GM23338 (cell line): ENCODE results near the gene KAZN. TPM values are rescaled to one million over a fixed set of nuclear protein-coding genes. Genes with fewer than 3 reads are reported as not detected.
A peak's percentile ranks its signal among the peaks of the same experiment; 100 is the strongest.

ENCODE experiments used
- ATAC-seq: fragments of 200-7000 bp; cut with Tn5 transposase; 3 replicates; pipeline ENCODE4 v1.9.1; 2020
- DNase-seq: peaks from one replicate; pipeline ENCODE4 v3.0.0-alpha.2; 2015; ENCODE audit warnings: low spot score
- H2AFZ ChIP-seq: fragments of 200-600 bp; sonication (generic); 2 replicates; pipeline ENCODE4 v1.8.0; 2016; ENCODE audit warnings: antibody characterized with exemption, mild to moderate bottlenecking, moderate library complexity
- H3F3A ChIP-seq: fragments of 200-600 bp; sonication (generic); replicated peaks from 2 replicates; pipeline ENCODE4 v1.8.0; 2017; ENCODE audit warnings: antibody characterized with exemption, mixed run types, low read depth
- H3K27ac ChIP-seq: fragments of 200-600 bp; sonication (generic); 2 replicates; pipeline ENCODE4 v1.6.1; 2016; ENCODE audit warnings: low read depth
- H3K27me3 ChIP-seq: fragments of 200-600 bp; sonication (generic); 2 replicates; pipeline ENCODE4 v1.8.0; 2016; ENCODE audit warnings: mild to moderate bottlenecking, mixed run types, moderate library complexity; ENCODE audit not compliant: insufficient read depth
- H3K36me3 ChIP-seq: fragments of 200-600 bp; sonication (generic); 2 replicates; pipeline ENCODE4 v1.8.0; 2016; ENCODE audit warnings: mild to moderate bottlenecking; ENCODE audit not compliant: insufficient read depth
- H3K4me1 ChIP-seq: fragments of 200-600 bp; sonication (generic); 2 replicates; pipeline ENCODE4 v1.8.0; 2016; ENCODE audit warnings: mild to moderate bottlenecking, moderate library complexity; ENCODE audit not compliant: insufficient read depth
- H3K4me2 ChIP-seq: fragments of 200-600 bp; sonication (generic); 2 replicates; pipeline ENCODE4 v1.7.1; 2017; ENCODE audit warnings: mixed run types
- H3K4me3 ChIP-seq: fragments of 200-600 bp; sonication (generic); 2 replicates; pipeline ENCODE4 v1.6.1; 2016; ENCODE audit warnings: mixed run types
- H3K79me2 ChIP-seq: fragments of 200-600 bp; sonication (generic); replicated peaks from 2 replicates; pipeline ENCODE4 v1.8.0; 2017; ENCODE audit warnings: mild to moderate bottlenecking; ENCODE audit not compliant: insufficient read depth
- H3K9me2 ChIP-seq: fragments of 200-600 bp; sonication (generic); 2 replicates; pipeline ENCODE4 v1.8.0; 2017; ENCODE audit not compliant: insufficient read depth
- H4K20me1 ChIP-seq: fragments of 200-600 bp; sonication (generic); replicated peaks from 2 replicates; pipeline ENCODE4 v1.8.0; 2017; ENCODE audit warnings: mild to moderate bottlenecking; ENCODE audit not compliant: insufficient read depth
- H3K27ac Mint-ChIP-seq: 2 replicates; pipeline ENCODE4 v1.8.0; 2020; ENCODE audit warnings: inconsistent platforms, mild to moderate bottlenecking, moderate library complexity, mixed read lengths
- H3K27me3 Mint-ChIP-seq: 3 replicates; pipeline ENCODE4 v1.8.0; 2022; ENCODE audit warnings: low read depth, mild to moderate bottlenecking, moderate library complexity, mixed read lengths, inconsistent platforms; ENCODE audit not compliant: insufficient read depth, poor library complexity
- H3K36me3 Mint-ChIP-seq: 3 replicates; pipeline ENCODE4 v1.8.0; 2021; ENCODE audit warnings: low read depth, mild to moderate bottlenecking, inconsistent platforms, moderate library complexity, mixed read lengths
- H3K4me1 Mint-ChIP-seq: 3 replicates; pipeline ENCODE4 v1.8.0; 2020; ENCODE audit warnings: mild to moderate bottlenecking, inconsistent platforms, mixed read lengths
- H3K4me3 Mint-ChIP-seq: 3 replicates; pipeline ENCODE4 v1.8.0; 2021; ENCODE audit warnings: moderate library complexity, mild to moderate bottlenecking, inconsistent platforms, mixed read lengths
- H3K9me3 Mint-ChIP-seq: 3 replicates; pipeline ENCODE4 v1.8.0; 2020; ENCODE audit warnings: moderate library complexity, mild to moderate bottlenecking, inconsistent platforms, mixed read lengths
- CTCF ChIP-seq, 2 experiments: fragments of 200-600 bp in 1 of 2; sonication (generic) in 1 of 2; conservative IDR thresholded peaks; 2 replicates each; pipeline versions ENCODE4 v1.5.1 to v1.6.1; 2016 to 2017; ENCODE audit warnings: antibody characterized with exemption in 2 of 2, low read depth in 2 of 2, mild to moderate bottlenecking in 2 of 2, moderate library complexity in 1 of 2
- EZH2 ChIP-seq: fragments of 200-600 bp; sonication (generic); IDR thresholded peaks from one replicate; pipeline ENCODE4 v1.8.0; 2017; ENCODE audit warnings: antibody characterized with exemption, mild to moderate bottlenecking, low read depth; ENCODE audit not compliant: unreplicated experiment
- NANOG ChIP-seq: IDR thresholded peaks from 2 replicates; pipeline ENCODE4 v1.6.1; 2016; ENCODE audit warnings: antibody characterized with exemption, borderline replicate concordance
- POLR2AphosphoS5 ChIP-seq: IDR thresholded peaks from 2 replicates; pipeline ENCODE4 v1.6.1; 2016; ENCODE audit warnings: antibody characterized with exemption, low read depth
- STAT1 ChIP-seq: IDR thresholded peaks from one replicate; pipeline ENCODE4 v1.6.1; 2016; ENCODE audit warnings: antibody characterized with exemption; ENCODE audit not compliant: unreplicated experiment
- ZNF114 ChIP-seq: fragments of 250-450 bp; sonication (Bioruptor Pico); IDR thresholded peaks from 2 replicates; pipeline ENCODE4 v1.5.0; 2020; ENCODE audit warnings: mild to moderate bottlenecking, moderate library complexity
- ZNF462 ChIP-seq: fragments of 250-450 bp; sonication (Bioruptor Pico); IDR thresholded peaks from 2 replicates; pipeline ENCODE4 v1.5.0; 2020; ENCODE audit warnings: mild to moderate bottlenecking, moderate library complexity
- polyA plus RNA-seq: library from polyadenylated mRNA; unstranded; fragments of >200 nt; fragmentation: Nextera tagmentation; extraction: Ambion mirVana; gene quantifications from 2 replicates; pipeline ENCODE4 v1.2.1, GENCODE V29; 2016
- total RNA-seq: library from RNA; depleted of rRNA; stranded (reverse); fragments of >200 nt; shearing (Covaris generic); gene quantifications from 2 replicates; pipeline ENCODE4 v1.2.3, GENCODE V29; 2014

Gene KAZN
- total and polyA plus RNA-seq, 2 experiments from 2014 or later: 9.9 to 15.0 TPM

GRCh38 chr1:14733048-14733778 is 134.7 kb downstream of the KAZN start (continued):
- TF ChIP-seq ZNF462 (CRISPR knock-in tag) (no peak), STAT1 (no peak), CTCF (conservative IDR thresholded peaks at IDR 0.05; ENCODE audit: low read depth in 2 of 2) (no peak), POLR2AphosphoS5 (peak; percentile 42; the same call in 1 of the 2 replicates)

GRCh38 chr1:14733779-14734140 is 135.3 kb downstream of the KAZN start:
- no peaks in the 10 kb centered on the region for H3K36me3 Mint-ChIP-seq
- H3K4me1 Mint-ChIP-seq: peaks cover 55% of the 10 kb centered on the region
- Histone ChIP-seq H3K4me1 (peaks cover 39% of the 10 kb centered on the region), H3K4me3 (peak overlapping the region; percentile 39), H2AFZ (no peak overlapping the region), H3K27me3 (peaks cover 26% of the 10 kb centered on the region), H3K79me2 (no peaks in the 10 kb centered on the region; the same call in 1 of the 2 replicates), H4K20me1 (peaks cover 10% of the 10 kb centered on the region), H3K27ac (0 out of 2 replicates have a peak overlapping the region, but pooled peaks have one; percentile 73), H3F3A (peaks cover 8% of the 10 kb centered on the region), H3K4me2 (peak overlapping the region; percentile 68), H3K36me3 (no peaks in the 10 kb centered on the region), H3K9me2 (no peaks in the 10 kb centered on the region)
- TF ChIP-seq EZH2: no peak
- no peak for TF ChIP-seq NANOG
- TF ChIP-seq ZNF114 (CRISPR knock-in tag): no peak
- H3K4me3 Mint-ChIP-seq: peak overlapping the region; percentile 59
- 0 out of 2 replicates have a peak overlapping the region, but pooled peaks have one; percentile 91 for H3K27ac Mint-ChIP-seq
- ATAC-seq: peak; percentile 51
- peaks cover 40% of the 10 kb centered on the region for H3K27me3 Mint-ChIP-seq
- DNase-seq: no peak
- H3K9me3 Mint-ChIP-seq: no peaks in the 10 kb centered on the region
